ENCODE data around the gene DENND5A.
"Not testable (repeated sequence)": the region's sequence is repeated elsewhere in the genome, so short reads cannot be mapped to it uniquely, and the experiment has no call there.

Gene DENND5A

DNA sequence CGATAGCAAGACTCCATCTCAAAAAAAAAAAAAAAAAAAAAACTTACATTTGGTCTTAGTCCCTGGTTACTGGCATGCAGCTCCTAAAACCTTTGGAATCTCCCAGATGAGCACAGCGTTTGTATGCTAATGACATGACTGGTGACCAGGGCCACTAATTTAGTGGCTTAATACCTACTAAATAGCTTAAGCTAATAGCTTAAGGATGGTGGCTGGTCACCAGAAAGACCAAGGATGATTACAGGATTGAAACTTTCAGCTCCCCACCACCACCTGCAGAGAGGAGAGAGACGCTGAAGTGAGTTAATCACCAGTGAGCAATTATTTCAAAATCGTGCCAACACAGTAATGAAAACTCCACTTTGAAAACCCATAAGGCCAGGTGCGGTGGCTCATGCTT is 37.1 kb downstream of the DENND5A start:
- H3K4me3 ChIP-seq (ENCODE audit: low read depth, low read length): no peak overlapping the region
- no peak for DNase-seq (ENCODE audit: low read depth)
- TF ChIP-seq, protein P1, sequence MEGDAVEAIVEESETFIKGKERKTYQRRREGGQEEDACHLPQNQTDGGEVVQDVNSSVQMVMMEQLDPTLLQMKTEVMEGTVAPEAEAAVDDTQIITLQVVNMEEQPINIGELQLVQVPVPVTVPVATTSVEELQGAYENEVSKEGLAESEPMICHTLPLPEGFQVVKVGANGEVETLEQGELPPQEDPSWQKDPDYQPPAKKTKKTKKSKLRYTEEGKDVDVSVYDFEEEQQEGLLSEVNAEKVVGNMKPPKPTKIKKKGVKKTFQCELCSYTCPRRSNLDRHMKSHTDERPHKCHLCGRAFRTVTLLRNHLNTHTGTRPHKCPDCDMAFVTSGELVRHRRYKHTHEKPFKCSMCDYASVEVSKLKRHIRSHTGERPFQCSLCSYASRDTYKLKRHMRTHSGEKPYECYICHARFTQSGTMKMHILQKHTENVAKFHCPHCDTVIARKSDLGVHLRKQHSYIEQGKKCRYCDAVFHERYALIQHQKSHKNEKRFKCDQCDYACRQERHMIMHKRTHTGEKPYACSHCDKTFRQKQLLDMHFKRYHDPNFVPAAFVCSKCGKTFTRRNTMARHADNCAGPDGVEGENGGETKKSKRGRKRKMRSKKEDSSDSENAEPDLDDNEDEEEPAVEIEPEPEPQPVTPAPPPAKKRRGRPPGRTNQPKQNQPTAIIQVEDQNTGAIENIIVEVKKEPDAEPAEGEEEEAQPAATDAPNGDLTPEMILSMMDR (conservative IDR thresholded peaks at IDR 0.05; ENCODE audit: low read depth, low read length): no peak

GRCh38 chr11:9225748-9226298 is 39.3 kb downstream of the DENND5A start:
- no peak for DNase-seq (ENCODE audit: low read depth)
- H3K4me3 ChIP-seq (ENCODE audit: low read depth, low read length): no peak overlapping the region
- TF ChIP-seq, protein P1 (conservative IDR thresholded peaks at IDR 0.05; ENCODE audit: low read depth, low read length): no peak

- TF ChIP-seq, protein P1 (conservative IDR thresholded peaks at IDR 0.05; ENCODE audit: low read depth, low read length): no peak
Measured at GRCh38 chr11:9222654-9223053, 42.5 kb downstream of the DENND5A start.

DNA sequence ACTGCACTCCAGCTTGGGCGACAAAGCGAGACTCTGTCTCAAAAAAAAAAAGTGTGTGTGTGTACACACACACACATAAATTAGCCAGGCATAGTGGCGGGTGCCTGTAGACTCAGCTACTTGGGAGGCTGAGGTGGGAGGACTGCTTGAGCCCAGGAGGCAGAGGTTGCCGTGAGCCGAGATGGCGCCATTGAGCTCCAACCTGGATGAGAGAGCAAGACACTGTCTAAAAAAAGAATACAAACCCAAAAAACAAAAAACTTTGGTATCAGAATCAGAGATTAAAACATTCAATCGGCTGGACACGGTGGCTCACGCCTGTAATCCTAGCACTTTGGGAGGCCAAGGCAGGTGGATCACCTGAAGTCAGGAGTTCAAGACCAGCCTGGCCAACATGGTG is 44.3 kb downstream of the DENND5A start:
- DNase-seq (ENCODE audit: low read depth); H3K4me3 ChIP-seq (ENCODE audit: low read depth, low read length): not testable (repeated sequence)

More at GRCh38 chr11:9222654-9223053, 42.5 kb downstream of the DENND5A start:
- DNase-seq (ENCODE audit: low read depth): no peak
- H3K4me3 ChIP-seq (ENCODE audit: low read depth, low read length): no peak overlapping the region

GRCh38 chr11:9219572-9219971 is 45.6 kb downstream of the DENND5A start:
- H3K4me3 ChIP-seq (ENCODE audit: low read depth, low read length): no peak overlapping the region
- TF ChIP-seq, protein P1 (conservative IDR thresholded peaks at IDR 0.05; ENCODE audit: low read depth, low read length): no peak
- DNase-seq (ENCODE audit: low read depth): peak; percentile 93

DNA sequence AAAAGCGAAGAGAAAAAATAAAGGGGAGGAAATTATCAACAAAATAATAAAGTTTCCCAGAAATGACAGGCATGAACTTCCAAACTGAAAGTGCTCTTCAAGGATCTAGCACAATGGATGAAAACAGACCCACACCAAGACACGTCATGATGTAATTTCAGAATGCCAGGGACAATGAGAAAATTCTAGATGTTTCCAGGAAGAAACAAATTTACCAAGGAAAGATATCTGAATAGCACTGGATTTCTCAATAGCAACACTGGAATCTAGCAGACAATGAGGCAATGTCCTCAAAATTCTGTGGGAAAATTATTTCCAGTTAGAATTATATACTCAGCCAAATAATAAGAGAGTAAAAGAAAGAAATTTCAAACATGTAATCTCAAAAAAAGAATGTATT is 46.0 kb downstream of the DENND5A start:
- H3K4me3 ChIP-seq (ENCODE audit: low read depth, low read length): no peak overlapping the region
- TF ChIP-seq, protein P1 (conservative IDR thresholded peaks at IDR 0.05; ENCODE audit: low read depth, low read length): no peak
- DNase-seq (ENCODE audit: low read depth): peak; percentile 77

GRCh38 chr11:9214765-9215164 is 50.4 kb downstream of the DENND5A start:
- DNase-seq (ENCODE audit: low read depth): peak; percentile 46
- H3K4me3 ChIP-seq (ENCODE audit: low read depth, low read length): no peak overlapping the region
- TF ChIP-seq, protein P1 (conservative IDR thresholded peaks at IDR 0.05; ENCODE audit: low read depth, low read length): no peak
